SK-N-SH treated with all-trans-retinoic acid at 6 μM for 48 hours (cell line): ENCODE measurements around the gene GPR152.

ENCODE experiments used
- ARNTL ChIP-seq: fragments of 450-650 bp; formaldehyde crosslinking; IDR thresholded peaks from 2 replicates; pipeline ENCODE4 v1.5.0; 2020; ENCODE audit warnings: low read depth, mild to moderate bottlenecking, moderate library complexity, borderline replicate concordance
- CSDC2 ChIP-seq: fragments of 250-450 bp; sonication (Bioruptor Pico); IDR thresholded peaks from 2 replicates; pipeline ENCODE4 v1.5.0; 2020; ENCODE audit warnings: mild to moderate bottlenecking, moderate library complexity
- PATZ1 ChIP-seq: fragments of 250-450 bp; sonication (Bioruptor Pico); IDR thresholded peaks from 2 replicates; pipeline ENCODE4 v1.8.0; 2020; ENCODE audit warnings: mild to moderate bottlenecking, moderate library complexity, borderline replicate concordance
- PPARA ChIP-seq: fragments of 250-450 bp; sonication (Bioruptor Pico); IDR thresholded peaks from 2 replicates; pipeline ENCODE4 v1.5.0; 2020; ENCODE audit warnings: mild to moderate bottlenecking, borderline replicate concordance
- TOX ChIP-seq: fragments of 250-450 bp; sonication (Bioruptor Pico); IDR thresholded peaks from 2 replicates; pipeline ENCODE4 v1.8.0; 2021; ENCODE audit warnings: mild to moderate bottlenecking, moderate library complexity, borderline replicate concordance
- ZFP30 ChIP-seq: fragments of 450-650 bp; formaldehyde crosslinking; IDR thresholded peaks from 2 replicates; pipeline ENCODE4 v1.5.0; 2022; ENCODE audit warnings: mild to moderate bottlenecking, moderate library complexity
- TF ChIP-seq, protein P1 (sequence below): fragments of 250-450 bp; sonication (Bioruptor Pico); IDR thresholded peaks from 2 replicates; pipeline ENCODE4 v1.8.0; 2021; ENCODE audit warnings: low read depth, mild to moderate bottlenecking, moderate library complexity, borderline replicate concordance

- TF ChIP-seq CSDC2 (CRISPR knock-in tag) = no peak
- TF ChIP-seq PATZ1 (CRISPR knock-in tag) = no peak
- TF ChIP-seq TOX (CRISPR knock-in tag) = no peak
- TF ChIP-seq ARNTL = no peak
- TF ChIP-seq ZFP30 (CRISPR knock-in tag) = no peak
- TF ChIP-seq, protein P1, sequence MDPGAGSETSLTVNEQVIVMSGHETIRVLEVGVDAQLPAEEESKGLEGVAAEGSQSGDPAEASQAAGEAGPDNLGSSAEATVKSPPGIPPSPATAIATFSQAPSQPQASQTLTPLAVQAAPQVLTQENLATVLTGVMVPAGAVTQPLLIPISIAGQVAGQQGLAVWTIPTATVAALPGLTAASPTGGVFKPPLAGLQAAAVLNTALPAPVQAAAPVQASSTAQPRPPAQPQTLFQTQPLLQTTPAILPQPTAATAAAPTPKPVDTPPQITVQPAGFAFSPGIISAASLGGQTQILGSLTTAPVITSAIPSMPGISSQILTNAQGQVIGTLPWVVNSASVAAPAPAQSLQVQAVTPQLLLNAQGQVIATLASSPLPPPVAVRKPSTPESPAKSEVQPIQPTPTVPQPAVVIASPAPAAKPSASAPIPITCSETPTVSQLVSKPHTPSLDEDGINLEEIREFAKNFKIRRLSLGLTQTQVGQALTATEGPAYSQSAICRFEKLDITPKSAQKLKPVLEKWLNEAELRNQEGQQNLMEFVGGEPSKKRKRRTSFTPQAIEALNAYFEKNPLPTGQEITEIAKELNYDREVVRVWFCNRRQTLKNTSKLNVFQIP (CRISPR knock-in tag) = no peak
- no peak for TF ChIP-seq PPARA (CRISPR knock-in tag)
These were observed 29.8 kb upstream of the GPR152 start for GRCh38 chr11:67482275-67482826.
